Measurements from ENCODE around the gene PTER.

Gene PTER

DNA sequence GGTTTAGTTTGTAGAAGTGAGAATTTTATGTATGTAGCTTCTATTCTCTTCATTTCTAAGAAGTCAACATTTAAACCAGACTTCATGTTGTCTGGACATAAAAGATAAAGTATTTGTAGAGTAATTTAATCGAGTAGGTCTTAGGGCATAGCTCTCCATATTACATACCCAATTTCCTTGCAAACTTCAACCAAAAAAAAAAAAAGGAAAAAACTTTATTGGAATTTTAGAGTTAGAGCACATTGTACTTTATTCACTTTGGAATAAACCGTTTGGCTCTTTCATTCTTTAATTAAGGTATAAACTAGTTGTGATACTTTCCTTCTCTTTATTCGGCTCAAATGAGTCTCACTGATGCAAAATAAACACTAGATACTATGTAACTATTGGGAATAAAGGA is 36.0 kb downstream of the PTER start:
- DNase-seq: no peak

GRCh38 chr10:16477757-16478156 is 40.9 kb downstream of the PTER start:
- DNase-seq: no peak

- DNase-seq: no peak
These were observed 42.0 kb downstream of the PTER start for GRCh38 chr10:16478801-16479200.

DNA sequence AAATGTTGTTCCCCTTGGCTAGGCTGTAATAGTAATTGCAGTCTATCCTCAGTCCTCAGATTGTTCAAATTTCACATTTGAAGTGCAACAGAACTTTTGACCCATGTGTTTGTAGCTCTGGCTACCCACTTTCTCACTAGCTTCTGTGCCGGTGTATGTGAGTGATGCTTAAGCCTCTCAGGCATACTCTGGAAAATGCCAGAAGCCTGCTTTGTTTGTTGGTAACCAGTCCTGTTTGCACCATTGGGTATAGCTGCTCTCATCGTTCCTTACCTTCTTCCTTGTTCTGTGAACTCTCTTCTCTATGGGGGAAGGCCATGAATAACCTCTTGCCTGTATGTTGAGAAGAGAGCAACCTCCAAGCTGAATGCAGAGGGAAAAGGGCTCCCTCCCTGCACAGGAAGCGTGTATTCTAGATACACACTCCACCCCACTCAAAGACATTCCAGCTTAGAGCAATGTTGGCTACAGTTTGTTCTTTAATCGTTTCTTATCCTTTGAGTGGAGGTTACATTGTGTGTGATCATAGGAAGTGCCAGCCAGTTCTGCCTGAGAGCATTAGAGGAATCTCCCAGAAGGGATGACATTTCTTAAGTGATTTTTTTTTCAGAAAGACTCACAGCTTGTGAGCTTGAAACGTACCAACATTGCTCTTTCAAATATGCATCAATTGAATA is 44.4 kb downstream of the PTER start:
- no peak for DNase-seq

DNA sequence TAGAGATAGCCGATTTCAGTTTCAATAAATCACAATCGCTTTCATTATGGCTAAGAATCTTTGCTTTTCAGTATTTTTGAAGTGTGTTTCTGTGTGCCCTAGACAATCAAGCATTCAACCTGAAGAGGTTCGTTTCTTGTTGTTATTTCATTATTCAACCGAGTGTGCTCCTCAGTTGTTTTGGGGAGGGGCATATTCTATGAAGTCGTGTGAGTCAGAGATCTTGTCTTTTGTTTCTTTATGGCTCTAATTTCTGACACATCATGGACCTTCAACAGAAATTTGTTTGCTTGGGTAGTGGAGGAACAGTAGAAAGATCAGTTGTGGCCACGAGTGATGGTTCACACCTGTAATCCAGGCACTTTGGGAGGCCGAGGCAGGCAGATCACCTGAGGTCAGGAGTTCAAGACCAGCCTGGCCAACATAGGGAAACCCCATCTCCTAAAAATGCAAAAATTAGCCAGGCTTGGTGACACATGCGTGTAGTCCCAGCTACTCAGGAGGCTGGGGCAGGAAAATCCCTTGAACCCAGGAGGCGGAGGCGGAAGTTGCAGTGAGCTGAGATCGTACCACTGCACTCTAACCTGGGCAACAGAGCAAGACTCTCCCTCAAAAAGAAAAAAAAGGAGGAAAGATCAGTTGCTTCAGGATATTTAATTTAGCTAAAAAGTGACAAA is 46.6 kb downstream of the PTER start:
- DNase-seq: no peak

- no peak for DNase-seq
These were observed 53.7 kb downstream of the PTER start for GRCh38 chr10:16490511-16490910.

GRCh38 chr10:16491933-16492332 is 55.1 kb downstream of the PTER start:
- no peak for DNase-seq

DNA sequence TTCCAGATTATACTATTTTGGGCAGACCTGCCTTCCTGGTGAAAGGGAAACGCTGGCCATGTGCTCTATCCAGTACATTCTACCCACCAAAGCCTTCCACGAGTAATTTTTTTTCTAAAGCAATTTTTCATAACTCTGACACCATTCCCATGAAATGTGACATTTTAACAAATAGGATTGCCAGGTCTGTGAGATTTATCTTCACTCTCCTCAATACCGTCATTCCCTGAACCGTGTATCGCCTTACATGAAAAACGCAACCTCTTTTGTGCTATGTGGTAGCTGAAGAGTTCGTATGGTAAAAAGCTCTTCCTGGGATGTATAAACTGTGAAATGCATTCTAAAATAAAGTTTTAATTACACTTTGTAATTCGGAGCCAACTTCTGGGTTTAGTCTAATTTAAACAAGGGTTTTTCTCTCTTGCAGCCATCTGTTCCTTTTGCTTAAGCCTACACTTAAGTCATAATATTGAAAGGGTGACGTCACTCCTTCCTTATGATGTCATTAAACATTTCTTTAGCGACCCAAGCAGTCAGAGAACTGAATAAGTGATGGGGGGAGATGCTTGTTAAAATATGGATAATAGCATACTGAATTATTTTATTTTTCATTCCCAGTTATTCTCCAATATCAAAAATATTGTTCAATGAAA is 57.2 kb downstream of the PTER start:
- DNase-seq: no peak

- no peak for DNase-seq
These were observed 61.1 kb downstream of the PTER start for GRCh38 chr10:16497911-16498310.

- DNase-seq: no peak
These were observed 68.4 kb downstream of the PTER start for GRCh38 chr10:16505161-16505560.

DNA sequence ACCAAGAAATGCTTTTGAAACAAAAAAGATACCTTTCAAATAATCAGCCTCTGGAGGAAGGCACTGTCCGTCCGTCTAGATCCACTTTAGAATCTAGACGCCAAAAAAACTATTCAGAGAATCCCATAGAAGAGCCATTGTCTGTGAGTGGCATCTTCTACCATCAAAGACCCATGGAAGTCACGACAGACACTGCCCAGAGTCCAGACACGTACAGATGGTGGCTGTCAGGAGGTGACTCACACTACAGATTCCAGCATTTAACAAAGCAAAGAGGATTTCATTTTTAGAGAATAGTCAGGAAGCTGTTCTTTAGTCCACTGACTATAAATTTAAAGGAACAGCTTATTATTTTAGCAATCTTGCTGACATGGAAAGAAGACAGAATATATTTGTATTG is 73.2 kb downstream of the PTER start:
- no peak for DNase-seq

GRCh38 chr10:16510843-16511242 is 74.0 kb downstream of the PTER start:
- DNase-seq: no peak

- no peak for DNase-seq
These were observed 82.0 kb downstream of the PTER start for GRCh38 chr10:16518822-16519221.

GRCh38 chr10:16519250-16519907 is 82.6 kb downstream of the PTER start:
- no peak for DNase-seq

GRCh38 chr10:16519908-16520861 is 83.4 kb downstream of the PTER start:
- peak; percentile 61 for DNase-seq

DNA sequence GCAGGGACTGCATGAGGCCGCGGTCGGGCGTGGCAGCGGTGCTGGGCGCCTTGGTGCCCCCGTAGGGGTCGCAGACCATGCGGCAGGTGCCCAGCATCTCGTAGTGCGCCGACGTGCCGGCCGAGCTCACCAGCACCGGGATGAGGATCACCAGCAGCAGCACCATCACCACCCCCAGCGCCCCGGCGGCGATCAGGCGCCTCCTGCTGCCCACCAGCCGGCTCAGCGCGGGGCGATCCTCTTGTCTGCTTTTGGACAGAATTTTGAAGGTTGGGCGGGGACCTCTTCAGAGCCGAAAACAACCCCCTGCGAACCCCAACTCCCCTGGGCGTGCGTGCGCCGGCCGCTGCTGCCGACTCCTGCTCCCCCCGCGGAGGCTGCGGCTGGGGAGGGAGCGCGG is 84.1 kb downstream of the PTER start:
- DNase-seq: peak; percentile 73

GRCh38 chr10:16521311-16522016 is 84.7 kb downstream of the PTER start, which contains the start of gene C1QL3:
Gene C1QL3, minus strand, starts transcription at chr10:16521879. Its CDS starts 814 bp downstream, at chr10:16521065.
- DNase-seq: peak; percentile 64

DNA sequence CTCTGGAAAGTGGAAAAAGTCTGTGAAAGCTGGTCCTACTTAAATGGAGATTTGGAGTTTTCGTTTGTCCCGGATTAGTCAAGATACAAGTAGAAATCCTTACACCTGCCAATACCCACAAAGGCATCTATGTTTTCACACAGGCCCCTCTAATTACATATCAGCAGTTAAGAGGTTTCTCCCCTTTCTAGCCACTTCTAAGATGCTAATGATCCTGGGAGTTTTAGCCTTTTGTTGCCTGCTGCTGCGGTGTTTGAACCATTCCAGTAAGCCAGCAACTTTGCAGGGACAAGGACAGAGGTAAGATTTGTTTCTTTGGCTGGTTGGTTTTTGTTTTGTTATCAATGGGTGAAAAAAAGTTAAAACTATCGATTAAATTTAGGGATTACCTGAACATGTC is 90.6 kb downstream of the PTER start:
- DNase-seq: no peak

GRCh38 chr10:16529853-16530252 is 93.0 kb downstream of the PTER start:
- DNase-seq: no peak

DNA sequence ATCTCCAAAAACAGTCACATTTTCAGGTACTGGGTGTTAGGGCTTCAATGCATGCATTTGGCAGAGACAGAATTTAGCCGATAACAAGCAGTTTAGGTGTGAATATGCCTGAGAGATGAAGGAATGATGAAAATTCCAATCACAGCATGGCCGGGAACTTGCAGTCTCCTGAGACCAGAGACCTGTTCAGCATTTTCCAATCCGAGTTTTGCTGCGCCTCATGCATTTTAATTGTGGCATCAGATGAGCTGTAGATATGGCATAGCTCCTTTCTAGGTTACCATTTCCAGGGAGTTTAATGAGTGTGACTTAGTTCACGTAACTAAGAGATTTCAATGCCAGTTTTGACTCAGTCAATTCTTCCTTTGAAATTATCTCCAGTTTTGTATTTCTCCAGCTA is 99.3 kb downstream of the PTER start:
- DNase-seq: no peak

DNA sequence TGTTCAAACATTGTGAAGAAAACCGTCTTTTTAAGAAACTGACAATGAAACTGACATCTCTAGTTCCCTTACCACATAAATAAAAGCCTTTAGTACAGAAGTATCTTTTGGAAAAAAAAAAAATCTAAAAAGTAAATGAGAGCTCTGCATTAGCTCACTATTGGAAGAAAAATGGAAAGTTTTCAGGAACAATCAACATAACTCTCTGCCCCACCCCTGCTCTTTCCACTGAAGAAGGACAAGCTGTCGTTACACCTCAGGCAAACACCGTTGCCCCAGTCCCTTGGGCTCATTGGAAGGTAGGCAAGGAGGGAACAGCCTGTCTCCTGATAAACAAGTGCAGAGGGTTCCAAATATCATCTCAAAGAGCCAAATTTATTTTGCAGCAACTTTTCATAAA is 107.3 kb downstream of the PTER start:
- DNase-seq: no peak

GRCh38 chr10:16544591-16544990 is 107.8 kb downstream of the PTER start:
- no peak for DNase-seq
